K562 (cell line): Measurements from ENCODE around the gene HOTAIR. TPM values are rescaled to one million over a fixed set of nuclear protein-coding genes. Genes with fewer than 3 reads are reported as not detected.

ENCODE experiments used
- ARID1B ChIP-seq: fragments of 450-650 bp; IDR thresholded peaks from 2 replicates; pipeline ENCODE4 v1.6.1; 2016; ENCODE audit warnings: antibody characterized with exemption, mild to moderate bottlenecking, inconsistent platforms
- BCOR ChIP-seq: fragments of 450-650 bp; IDR thresholded peaks from 2 replicates; pipeline ENCODE4 v1.6.1; 2016
- ETV1 ChIP-seq: fragments of 450-650 bp; conservative IDR thresholded peaks from 2 replicates; pipeline ENCODE4 v1.6.1; 2016; ENCODE audit warnings: missing genetic modification characterization, control low read depth, low read depth, missing compliant biosample characterization
- FIP1L1 ChIP-seq: fragments of 200-400 bp; formaldehyde crosslinking; IDR thresholded peaks from 2 replicates; pipeline ENCODE4 v1.6.1; 2018; ENCODE audit warnings: mild to moderate bottlenecking, low read depth, low read length; ENCODE audit not compliant: poor library complexity, severe bottlenecking
- HEY1 ChIP-seq: fragments of 250-450 bp; sonication (Bioruptor Pico); IDR thresholded peaks from 2 replicates; pipeline ENCODE4 v1.5.0; 2020; ENCODE audit warnings: mild to moderate bottlenecking, moderate library complexity, borderline replicate concordance
- HNRNPLL ChIP-seq: fragments of 200-400 bp; formaldehyde crosslinking; IDR thresholded peaks from 2 replicates; pipeline ENCODE4 v1.6.1; 2017; ENCODE audit warnings: low read length, low read depth, mild to moderate bottlenecking; ENCODE audit not compliant: poor library complexity, severe bottlenecking
- JUN ChIP-seq, 2 experiments: sonication (generic) in 1 of 2; formaldehyde crosslinking in 1 of 2; IDR thresholded peaks; 2 replicates each; pipeline versions ENCODE4 v1.6.1 to v1.8.0; 2012 to 2022; ENCODE audit warnings: borderline replicate concordance in 2 of 2, mild to moderate bottlenecking in 2 of 2, improper control_type of control experiment in 1 of 2, low read depth in 1 of 2, low read length in 1 of 2, missing genetic modification reagents in 1 of 2
- LARP7 ChIP-seq: fragments of 450-650 bp; IDR thresholded peaks from 2 replicates; pipeline ENCODE4 v1.6.1; 2016
- MEF2D ChIP-seq: conservative IDR thresholded peaks from 2 replicates; pipeline ENCODE4 v1.6.1; 2016; ENCODE audit warnings: low read depth, missing genetic modification characterization, missing compliant biosample characterization
- PCBP1 ChIP-seq: fragments of 200-400 bp; formaldehyde crosslinking; IDR thresholded peaks from 2 replicates; pipeline ENCODE4 v1.6.1; 2018; ENCODE audit warnings: mild to moderate bottlenecking, low read depth, low read length; ENCODE audit not compliant: poor library complexity, severe bottlenecking
- PHB2 ChIP-seq: fragments of 450-650 bp; IDR thresholded peaks from 2 replicates; pipeline ENCODE4 v1.6.1; 2017; ENCODE audit warnings: low read depth
- SIX5 ChIP-seq, 2 experiments: IDR thresholded peaks; 2 replicates each; pipeline ENCODE4 v1.6.1; 2011; ENCODE audit warnings: low read length in 2 of 2, borderline replicate concordance in 1 of 2, low read depth in 1 of 2, mild to moderate bottlenecking in 1 of 2, moderate library complexity in 1 of 2; ENCODE audit not compliant: insufficient read depth in 1 of 2
- SMAD4 ChIP-seq: fragments of 250-450 bp; sonication (Bioruptor Pico); conservative IDR thresholded peaks from 2 replicates; pipeline ENCODE4 v1.8.0; 2021; ENCODE audit warnings: inconsistent platforms, mild to moderate bottlenecking, moderate library complexity
- TSC22D4 ChIP-seq: fragments of 450-650 bp; IDR thresholded peaks from 2 replicates; pipeline ENCODE4 v1.6.1; 2016; ENCODE audit warnings: missing genetic modification characterization, missing biosample characterization, control low read depth
- ZNF124 ChIP-seq: sonication (generic); formaldehyde crosslinking; IDR thresholded peaks from 2 replicates; pipeline ENCODE4 v1.8.1; 2022; ENCODE audit warnings: missing genetic modification reagents
- ZNF589 ChIP-seq: fragments of 200-800 bp; sonication (Bioruptor generic); IDR thresholded peaks from 2 replicates; pipeline ENCODE4 v1.6.1; 2016; ENCODE audit warnings: low read depth, missing genetic modification characterization, missing compliant biosample characterization
- ZNF655 ChIP-seq: fragments of 250-450 bp; sonication (Bioruptor Pico); IDR thresholded peaks from 2 replicates; pipeline ENCODE4 v1.5.0; 2021
- ZNF717 ChIP-seq: fragments of 250-450 bp; sonication (Bioruptor Pico); IDR thresholded peaks from 2 replicates; pipeline ENCODE4 v1.5.0; 2021
- polyA plus RNA-seq, 8 experiments: library from polyadenylated mRNA; depleted of rRNA in 4 of 8; stranded (reverse) in 5 of 8; unstranded in 3 of 8; fragments of >200 nt; fragmentation: Nextera tagmentation in 2 of 8; fragmentation: Illumina TruSeq in 1 of 8; extraction: Ambion mirVana in 2 of 8; extraction: Trizol in 1 of 8; gene quantifications; 2 replicates each; pipeline versions ENCODE4 v1.2.1 to v1.2.3, GENCODE V29; 2011 to 2014; ENCODE audit warnings: inconsistent platforms in 1 of 8, missing spikeins in 1 of 8
- total RNA-seq, 7 experiments: library from RNA; depleted of rRNA in 6 of 7; stranded (reverse); fragments of >200 nt in 6 of 7; fragmentation: Illumina TruSeq in 2 of 7; extraction: Trizol in 2 of 7; gene quantifications; 2 replicates each; pipeline versions ENCODE4 v1.2.1 to v1.2.3, GENCODE V29; 2011 to 2021; ENCODE audit warnings: low replicate concordance in 1 of 7
- TF ChIP-seq, protein P1 (sequence below): fragments of 250-450 bp; sonication (Bioruptor Pico); IDR thresholded peaks from 2 replicates; pipeline ENCODE4 v1.9.0; 2021; ENCODE audit warnings: mild to moderate bottlenecking, inconsistent platforms
- TF ChIP-seq, protein P2 (sequence below): fragments of 250-450 bp; sonication (Bioruptor Pico); IDR thresholded peaks from 2 replicates; pipeline ENCODE4 v1.4.0; 2020
- TF ChIP-seq, protein P3 (sequence below): fragments of 250-450 bp; sonication (Bioruptor Pico); IDR thresholded peaks from 2 replicates; pipeline ENCODE4 v1.5.0; 2022; ENCODE audit warnings: mild to moderate bottlenecking

The HOTAIR gene
- total and polyA plus RNA-seq, 9 of the 15 experiments (the other 6 are each of a cell fraction or from before 2014, with no cell fraction given), result 0.04 TPM; not detected in 8

- TF ChIP-seq ZNF655, result no peak
- no peak for TF ChIP-seq ZNF124 (CRISPR knock-in tag)
- TF ChIP-seq HEY1 (CRISPR knock-in tag), result no peak
- peak; percentile 41; the same call in 1 of the 2 replicates for TF ChIP-seq BCOR
- TF ChIP-seq SMAD4, result 0 out of 2 replicates have a peak, but pooled peaks have one; percentile 50
- no peak for TF ChIP-seq LARP7
- no peak for TF ChIP-seq TSC22D4 (tag)
- TF ChIP-seq FIP1L1, result peak; percentile 73
- peak; percentile 19; the same call in 1 of the 2 replicates for TF ChIP-seq ARID1B
- peak; percentile 44 for TF ChIP-seq PCBP1
- TF ChIP-seq MEF2D (tag), result no peak
- no peak for TF ChIP-seq ETV1
- TF ChIP-seq SIX5 (IDR thresholded peaks at IDR 0.05; ENCODE audit: borderline replicate concordance in 1 of 2, insufficient read depth in 1 of 2, low read depth in 1 of 2, low read length in 2 of 2), result no peak
- TF ChIP-seq ZNF589 (CRISPR knock-in tag), result no peak
- no peak for TF ChIP-seq PHB2
- TF ChIP-seq, protein P1, sequence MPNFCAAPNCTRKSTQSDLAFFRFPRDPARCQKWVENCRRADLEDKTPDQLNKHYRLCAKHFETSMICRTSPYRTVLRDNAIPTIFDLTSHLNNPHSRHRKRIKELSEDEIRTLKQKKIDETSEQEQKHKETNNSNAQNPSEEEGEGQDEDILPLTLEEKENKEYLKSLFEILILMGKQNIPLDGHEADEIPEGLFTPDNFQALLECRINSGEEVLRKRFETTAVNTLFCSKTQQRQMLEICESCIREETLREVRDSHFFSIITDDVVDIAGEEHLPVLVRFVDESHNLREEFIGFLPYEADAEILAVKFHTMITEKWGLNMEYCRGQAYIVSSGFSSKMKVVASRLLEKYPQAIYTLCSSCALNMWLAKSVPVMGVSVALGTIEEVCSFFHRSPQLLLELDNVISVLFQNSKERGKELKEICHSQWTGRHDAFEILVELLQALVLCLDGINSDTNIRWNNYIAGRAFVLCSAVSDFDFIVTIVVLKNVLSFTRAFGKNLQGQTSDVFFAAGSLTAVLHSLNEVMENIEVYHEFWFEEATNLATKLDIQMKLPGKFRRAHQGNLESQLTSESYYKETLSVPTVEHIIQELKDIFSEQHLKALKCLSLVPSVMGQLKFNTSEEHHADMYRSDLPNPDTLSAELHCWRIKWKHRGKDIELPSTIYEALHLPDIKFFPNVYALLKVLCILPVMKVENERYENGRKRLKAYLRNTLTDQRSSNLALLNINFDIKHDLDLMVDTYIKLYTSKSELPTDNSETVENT (CRISPR knock-in tag), result 0 out of 2 replicates have a peak, but pooled peaks have one; percentile 46
- TF ChIP-seq, protein P2, sequence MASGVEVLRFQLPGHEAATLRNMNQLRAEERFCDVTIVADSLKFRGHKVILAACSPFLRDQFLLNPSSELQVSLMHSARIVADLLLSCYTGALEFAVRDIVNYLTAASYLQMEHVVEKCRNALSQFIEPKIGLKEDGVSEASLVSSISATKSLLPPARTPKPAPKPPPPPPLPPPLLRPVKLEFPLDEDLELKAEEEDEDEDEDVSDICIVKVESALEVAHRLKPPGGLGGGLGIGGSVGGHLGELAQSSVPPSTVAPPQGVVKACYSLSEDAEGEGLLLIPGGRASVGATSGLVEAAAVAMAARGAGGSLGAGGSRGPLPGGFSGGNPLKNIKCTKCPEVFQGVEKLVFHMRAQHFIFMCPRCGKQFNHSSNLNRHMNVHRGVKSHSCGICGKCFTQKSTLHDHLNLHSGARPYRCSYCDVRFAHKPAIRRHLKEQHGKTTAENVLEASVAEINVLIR (CRISPR knock-in tag), result no peak
- no peak for TF ChIP-seq JUN (IDR thresholded peaks at IDR 0.05; ENCODE audit: borderline replicate concordance, low read depth, low read length)
- no peak for TF ChIP-seq JUN (CRISPR knock-in tag; IDR thresholded peaks at IDR 0.05; ENCODE audit: borderline replicate concordance)
- TF ChIP-seq HNRNPLL, result no peak
- no peak for TF ChIP-seq ZNF717
- TF ChIP-seq, protein P3, sequence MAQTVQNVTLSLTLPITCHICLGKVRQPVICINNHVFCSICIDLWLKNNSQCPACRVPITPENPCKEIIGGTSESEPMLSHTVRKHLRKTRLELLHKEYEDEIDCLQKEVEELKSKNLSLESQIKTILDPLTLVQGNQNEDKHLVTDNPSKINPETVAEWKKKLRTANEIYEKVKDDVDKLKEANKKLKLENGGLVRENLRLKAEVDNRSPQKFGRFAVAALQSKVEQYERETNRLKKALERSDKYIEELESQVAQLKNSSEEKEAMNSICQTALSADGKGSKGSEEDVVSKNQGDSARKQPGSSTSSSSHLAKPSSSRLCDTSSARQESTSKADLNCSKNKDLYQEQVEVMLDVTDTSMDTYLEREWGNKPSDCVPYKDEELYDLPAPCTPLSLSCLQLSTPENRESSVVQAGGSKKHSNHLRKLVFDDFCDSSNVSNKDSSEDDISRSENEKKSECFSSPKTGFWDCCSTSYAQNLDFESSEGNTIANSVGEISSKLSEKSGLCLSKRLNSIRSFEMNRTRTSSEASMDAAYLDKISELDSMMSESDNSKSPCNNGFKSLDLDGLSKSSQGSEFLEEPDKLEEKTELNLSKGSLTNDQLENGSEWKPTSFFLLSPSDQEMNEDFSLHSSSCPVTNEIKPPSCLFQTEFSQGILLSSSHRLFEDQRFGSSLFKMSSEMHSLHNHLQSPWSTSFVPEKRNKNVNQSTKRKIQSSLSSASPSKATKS (CRISPR knock-in tag), result no peak
These were observed 19.7 kb upstream of the HOTAIR start (continued) for GRCh38 chr12:53994264-53995001.
